Measurements from ENCODE around the gene TRANK1.
"Not testable (repeated sequence)": the region's sequence is repeated elsewhere in the genome, so short reads cannot be mapped to it uniquely, and the experiment has no call there.

The TRANK1 gene

DNA sequence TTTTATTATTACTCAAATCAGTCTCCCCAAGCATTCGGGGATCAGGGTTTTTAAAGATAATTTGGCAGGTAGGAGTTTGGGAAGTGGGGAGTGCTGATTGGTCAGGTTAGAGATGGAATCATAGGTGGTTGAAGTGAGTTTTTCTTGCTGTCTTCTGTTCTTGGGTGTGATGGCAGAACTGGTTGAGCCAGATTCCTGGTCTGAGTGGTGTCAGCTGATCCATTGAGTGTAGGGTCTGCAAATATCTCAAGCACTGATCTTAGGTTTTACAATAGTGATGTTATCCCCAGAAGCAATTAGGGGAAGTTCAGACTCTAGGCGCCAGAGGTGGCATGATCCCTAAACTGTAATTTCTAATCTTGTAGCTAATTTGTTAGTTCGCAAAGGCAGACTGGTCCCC lies 20.6 kb upstream of the TRANK1 start:
- no peak overlapping the region for H3K9ac ChIP-seq (ENCODE audit: insufficient read length, low read depth)
- no peak for TF ChIP-seq SUZ12 (IDR thresholded peaks at IDR 0.05; ENCODE audit: extremely low read depth, insufficient read depth, insufficient read length)
- no peak for TF ChIP-seq ZNF274 (IDR thresholded peaks at IDR 0.05; ENCODE audit: low read depth, low read length)
- TF ChIP-seq YY1 (IDR thresholded peaks at IDR 0.05; ENCODE audit: insufficient read depth, insufficient read length): no peak
- DNase-seq (ENCODE audit: low read depth, low spot score): no peak
- no peaks in the 10 kb centered on the region for H3K9me3 ChIP-seq (ENCODE audit: insufficient read depth, low read length)
- no peaks in the 10 kb centered on the region for H3K27me3 ChIP-seq (ENCODE audit: insufficient read depth, insufficient read length)
- peaks cover 2% of the 10 kb centered on the region for H3K4me1 ChIP-seq (ENCODE audit: insufficient read depth, insufficient read length)
- H3K4me3 ChIP-seq (ENCODE audit: insufficient read length, low read depth): no peak overlapping the region
- no peaks in the 10 kb centered on the region for H3K36me3 ChIP-seq (ENCODE audit: insufficient read depth, insufficient read length, low read length)

DNA sequence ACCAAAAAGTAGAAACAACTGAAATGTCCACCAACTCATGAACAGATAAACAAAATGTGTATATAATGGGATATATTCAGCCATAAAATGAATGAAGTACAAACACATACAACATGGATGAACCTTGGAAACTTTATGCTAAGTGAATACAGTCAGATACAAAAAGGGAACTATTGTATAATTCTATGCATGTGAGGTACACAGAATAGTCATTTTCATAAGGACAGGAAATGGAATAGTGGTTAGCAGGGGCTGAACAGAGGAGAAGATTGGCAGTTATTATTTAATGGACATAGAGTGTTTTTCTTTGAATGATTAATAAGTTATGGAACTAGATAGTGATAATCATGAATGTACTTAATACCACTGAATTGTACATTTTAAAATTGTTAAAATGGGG lies 20.0 kb upstream of the TRANK1 start:
- no peaks in the 10 kb centered on the region for H3K27me3 ChIP-seq (ENCODE audit: insufficient read depth, insufficient read length)
- no peak for DNase-seq (ENCODE audit: low read depth, low spot score)
- no peak overlapping the region for H3K4me3 ChIP-seq (ENCODE audit: insufficient read length, low read depth)
- H3K36me3 ChIP-seq (ENCODE audit: insufficient read depth, insufficient read length, low read length): no peaks in the 10 kb centered on the region
- no peaks in the 10 kb centered on the region for H3K9me3 ChIP-seq (ENCODE audit: insufficient read depth, low read length)
- peaks cover under 1% of the 10 kb centered on the region for H3K4me1 ChIP-seq (ENCODE audit: insufficient read depth, insufficient read length)
- no peak overlapping the region for H3K9ac ChIP-seq (ENCODE audit: insufficient read length, low read depth)
- TF ChIP-seq SUZ12 (IDR thresholded peaks at IDR 0.05; ENCODE audit: extremely low read depth, insufficient read depth, insufficient read length): no peak
- TF ChIP-seq YY1 (IDR thresholded peaks at IDR 0.05; ENCODE audit: insufficient read depth, insufficient read length): no peak
- TF ChIP-seq ZNF274 (IDR thresholded peaks at IDR 0.05; ENCODE audit: low read depth, low read length): no peak

DNA sequence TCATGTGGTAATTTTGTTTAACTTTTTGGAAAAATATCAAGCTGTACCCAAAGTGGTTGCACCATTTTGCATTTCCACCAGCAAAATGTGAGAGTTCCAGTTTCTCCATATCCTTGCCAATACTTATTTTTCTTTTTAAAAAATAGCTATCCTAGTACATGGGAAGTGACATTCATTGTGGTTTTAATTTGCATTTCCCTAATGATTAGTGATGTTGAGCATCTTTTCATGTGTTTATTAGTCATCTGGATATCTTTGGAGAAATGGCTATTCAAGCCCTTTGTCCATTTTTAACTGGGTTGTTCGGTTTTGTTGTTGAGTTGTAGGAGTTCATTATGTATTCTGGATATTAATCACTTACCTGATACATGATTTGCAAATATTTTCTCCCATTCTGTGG lies 19.5 kb upstream of the TRANK1 start:
- Histone ChIP-seq H3K36me3 (ENCODE audit: insufficient read depth, insufficient read length, low read length) (no peaks in the 10 kb centered on the region), H3K9me3 (ENCODE audit: insufficient read depth, low read length) (no peaks in the 10 kb centered on the region), H3K4me1 (ENCODE audit: insufficient read depth, insufficient read length) (no peaks in the 10 kb centered on the region), H3K27me3 (ENCODE audit: insufficient read depth, insufficient read length) (no peaks in the 10 kb centered on the region), H3K4me3 (ENCODE audit: insufficient read length, low read depth) (no peak overlapping the region), H3K9ac (ENCODE audit: insufficient read length, low read depth) (no peak overlapping the region)
- DNase-seq (ENCODE audit: low read depth, low spot score): no peak
- TF ChIP-seq ZNF274 (IDR thresholded peaks at IDR 0.05; ENCODE audit: low read depth, low read length): no peak
- TF ChIP-seq YY1 (IDR thresholded peaks at IDR 0.05; ENCODE audit: insufficient read depth, insufficient read length): no peak
- TF ChIP-seq SUZ12 (IDR thresholded peaks at IDR 0.05; ENCODE audit: extremely low read depth, insufficient read depth, insufficient read length): no peak

DNA sequence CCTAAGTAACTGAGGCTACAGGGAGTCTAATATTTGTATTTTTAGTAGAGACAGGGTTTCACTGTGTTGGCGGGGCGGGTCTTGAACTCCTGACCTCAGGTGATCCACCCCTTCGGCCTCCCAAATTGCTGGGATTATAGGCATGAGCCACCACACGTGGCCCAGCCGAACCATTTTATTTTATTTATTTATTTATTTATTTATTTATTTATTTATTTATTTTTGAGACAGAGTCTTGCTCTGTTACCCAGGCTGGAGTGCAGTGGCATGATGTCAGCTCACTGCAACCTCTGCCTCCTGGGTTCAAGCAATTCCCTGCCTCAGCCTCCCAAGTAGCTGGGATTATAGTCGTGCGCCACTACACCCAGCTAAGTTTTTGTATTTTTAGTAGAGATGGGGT lies 18.2 kb upstream of the TRANK1 start:
- not testable (repeated sequence) for H3K36me3 ChIP-seq (ENCODE audit: insufficient read depth, insufficient read length, low read length); H3K9ac ChIP-seq (ENCODE audit: insufficient read length, low read depth); H3K4me3 ChIP-seq (ENCODE audit: insufficient read length, low read depth); H3K27me3 ChIP-seq (ENCODE audit: insufficient read depth, insufficient read length); H3K9me3 ChIP-seq (ENCODE audit: insufficient read depth, low read length); H3K4me1 ChIP-seq (ENCODE audit: insufficient read depth, insufficient read length); DNase-seq (ENCODE audit: low read depth, low spot score)

DNA sequence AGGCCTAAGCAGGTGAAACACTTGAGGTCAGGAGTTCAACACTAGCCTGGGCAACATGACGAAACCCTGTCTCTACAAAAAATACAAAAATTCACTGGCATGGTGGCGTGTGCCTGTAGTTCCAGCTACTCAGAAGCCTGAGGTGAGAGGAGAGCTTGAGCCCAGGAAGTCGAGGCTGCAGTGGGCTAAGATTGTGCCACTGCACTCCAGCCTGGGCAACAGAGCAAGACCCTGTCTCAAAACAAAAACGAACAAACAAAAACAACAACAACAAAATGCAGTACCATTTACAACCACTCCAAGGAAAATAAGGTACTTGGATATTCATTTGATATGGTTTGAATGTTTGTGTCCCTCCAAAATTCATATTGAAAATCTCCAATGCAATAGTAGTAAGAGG lies 15.6 kb upstream of the TRANK1 start:
- Histone ChIP-seq H3K4me3 (ENCODE audit: insufficient read length, low read depth) (no peak overlapping the region), H3K9me3 (ENCODE audit: insufficient read depth, low read length) (no peaks in the 10 kb centered on the region), H3K27me3 (ENCODE audit: insufficient read depth, insufficient read length) (no peaks in the 10 kb centered on the region), H3K36me3 (ENCODE audit: insufficient read depth, insufficient read length, low read length) (no peaks in the 10 kb centered on the region), H3K4me1 (ENCODE audit: insufficient read depth, insufficient read length) (no peaks in the 10 kb centered on the region), H3K9ac (ENCODE audit: insufficient read length, low read depth) (no peak overlapping the region)
- TF ChIP-seq ZNF274 (IDR thresholded peaks at IDR 0.05; ENCODE audit: low read depth, low read length) (no peak), SUZ12 (IDR thresholded peaks at IDR 0.05; ENCODE audit: extremely low read depth, insufficient read depth, insufficient read length) (no peak), YY1 (IDR thresholded peaks at IDR 0.05; ENCODE audit: insufficient read depth, insufficient read length) (no peak)
- DNase-seq (ENCODE audit: low read depth, low spot score): no peak

DNA sequence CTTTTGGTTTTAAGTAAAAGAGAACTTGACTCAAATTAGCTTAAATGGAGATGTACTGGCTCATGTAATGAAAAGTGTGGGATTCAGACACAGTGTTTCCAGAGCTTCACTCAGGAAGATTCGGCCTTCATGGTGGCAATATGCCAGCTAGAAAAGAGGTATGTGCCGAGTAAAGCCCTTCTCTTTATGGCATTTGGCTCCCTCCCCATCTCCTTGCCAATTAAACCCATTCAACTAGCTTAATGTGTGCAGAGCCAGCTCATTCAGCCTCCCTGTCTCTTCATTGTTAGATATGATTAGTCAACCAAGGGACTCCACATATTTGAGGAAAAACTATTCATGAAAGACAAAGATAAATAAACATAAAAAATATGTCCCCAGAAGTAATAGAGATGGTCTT lies 15.0 kb upstream of the TRANK1 start:
- Histone ChIP-seq H3K27me3 (ENCODE audit: insufficient read depth, insufficient read length) (no peaks in the 10 kb centered on the region), H3K4me1 (ENCODE audit: insufficient read depth, insufficient read length) (no peaks in the 10 kb centered on the region), H3K36me3 (ENCODE audit: insufficient read depth, insufficient read length, low read length) (no peaks in the 10 kb centered on the region), H3K4me3 (ENCODE audit: insufficient read length, low read depth) (no peak overlapping the region), H3K9ac (ENCODE audit: insufficient read length, low read depth) (no peak overlapping the region), H3K9me3 (ENCODE audit: insufficient read depth, low read length) (no peaks in the 10 kb centered on the region)
- DNase-seq (ENCODE audit: low read depth, low spot score): no peak
- TF ChIP-seq SUZ12 (IDR thresholded peaks at IDR 0.05; ENCODE audit: extremely low read depth, insufficient read depth, insufficient read length) (no peak), ZNF274 (IDR thresholded peaks at IDR 0.05; ENCODE audit: low read depth, low read length) (no peak), YY1 (IDR thresholded peaks at IDR 0.05; ENCODE audit: insufficient read depth, insufficient read length) (no peak)

DNA sequence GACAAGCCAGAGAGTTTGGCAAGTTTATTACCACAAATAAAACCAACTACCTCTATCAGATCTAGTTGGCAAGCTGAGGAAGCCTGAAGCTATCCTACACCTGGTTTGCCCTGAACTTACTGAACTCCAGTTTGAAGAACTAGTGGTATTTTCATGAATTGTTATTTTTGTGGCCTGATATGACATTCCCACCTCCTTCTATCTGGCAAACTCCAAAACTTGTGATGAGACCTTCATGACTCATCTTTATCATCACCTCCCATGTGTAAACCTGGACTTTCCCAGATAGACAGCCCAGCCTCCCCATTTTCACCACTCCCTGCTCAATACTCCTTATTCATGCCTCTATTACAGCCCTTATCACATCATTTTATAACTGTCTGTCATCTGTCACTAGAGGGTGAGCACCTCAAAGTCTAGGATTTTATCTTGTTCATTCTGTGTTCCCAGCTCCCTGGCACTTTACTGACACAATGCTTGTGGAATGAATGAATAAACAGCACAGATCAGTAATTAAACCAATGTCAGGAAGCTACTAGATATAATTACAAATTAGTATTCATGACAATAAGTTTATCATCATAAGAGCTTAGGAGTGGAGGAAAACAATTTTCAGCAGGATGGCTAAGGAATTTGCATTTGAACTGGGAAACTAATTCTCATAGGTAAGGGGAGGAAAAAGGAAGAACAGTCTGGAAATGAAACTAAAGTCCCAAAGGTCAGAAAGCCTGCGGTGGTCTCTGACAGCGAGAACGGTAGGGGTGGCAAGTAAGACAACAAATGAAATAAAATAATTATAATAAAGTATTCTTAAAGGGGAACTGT lies 13.2 kb upstream of the TRANK1 start:
- H3K27me3 ChIP-seq (ENCODE audit: insufficient read depth, insufficient read length): no peaks in the 10 kb centered on the region
- H3K4me1 ChIP-seq (ENCODE audit: insufficient read depth, insufficient read length): no peaks in the 10 kb centered on the region
- no peak for TF ChIP-seq ZNF274 (IDR thresholded peaks at IDR 0.05; ENCODE audit: low read depth, low read length)
- no peak for TF ChIP-seq YY1 (IDR thresholded peaks at IDR 0.05; ENCODE audit: insufficient read depth, insufficient read length)
- TF ChIP-seq SUZ12 (IDR thresholded peaks at IDR 0.05; ENCODE audit: extremely low read depth, insufficient read depth, insufficient read length): no peak
- H3K36me3 ChIP-seq (ENCODE audit: insufficient read depth, insufficient read length, low read length): no peaks in the 10 kb centered on the region
- H3K9ac ChIP-seq (ENCODE audit: insufficient read length, low read depth): no peak overlapping the region
- H3K9me3 ChIP-seq (ENCODE audit: insufficient read depth, low read length): no peaks in the 10 kb centered on the region
- DNase-seq (ENCODE audit: low read depth, low spot score): no peak
- no peak overlapping the region for H3K4me3 ChIP-seq (ENCODE audit: insufficient read length, low read depth)

All from NT2/D1 (cell line).